KMS-11 (cell line): ENCODE measurements around the gene ZNF3.

ENCODE experiments used
- H2AFZ ChIP-seq: fragments of 200-600 bp; sonication (generic); 2 replicates; pipeline ENCODE4 v1.6.1; 2016; ENCODE audit warnings: antibody characterized with exemption, mixed run types, low read depth
- H3K27ac ChIP-seq: fragments of 200-600 bp; sonication (generic); 2 replicates; pipeline ENCODE4 v1.6.1; 2016; ENCODE audit warnings: mild to moderate bottlenecking, mixed run types
- H3K27me3 ChIP-seq: fragments of 200-600 bp; sonication (generic); 2 replicates; pipeline ENCODE4 v1.6.1; 2017; ENCODE audit warnings: mild to moderate bottlenecking, low read depth, mixed run types, moderate library complexity; ENCODE audit not compliant: insufficient read depth
- H3K36me3 ChIP-seq: fragments of 200-600 bp; sonication (generic); 2 replicates; pipeline ENCODE4 v1.6.1; 2017; ENCODE audit warnings: mild to moderate bottlenecking, mixed run types; ENCODE audit not compliant: insufficient read depth
- H3K4me1 ChIP-seq: fragments of 200-600 bp; sonication (generic); 2 replicates; pipeline ENCODE4 v1.6.1; 2016; ENCODE audit warnings: mild to moderate bottlenecking, low read depth, mixed run types; ENCODE audit not compliant: poor library complexity, severe bottlenecking
- H3K4me2 ChIP-seq: fragments of 200-600 bp; sonication (generic); 2 replicates; pipeline ENCODE4 v1.7.0; 2016; ENCODE audit warnings: mild to moderate bottlenecking, mixed run types
- H3K4me3 ChIP-seq: fragments of 200-600 bp; sonication (generic); IDR thresholded peaks from 2 replicates; pipeline ENCODE4 v1.6.1; 2017; ENCODE audit warnings: low read depth, low read length, mixed read lengths; ENCODE audit not compliant: insufficient read depth
- H3K79me2 ChIP-seq: fragments of 200-600 bp; sonication (generic); 2 replicates; pipeline ENCODE4 v1.6.1; 2016; ENCODE audit warnings: low read depth, mixed run types; ENCODE audit not compliant: insufficient read depth
- H3K9ac ChIP-seq: fragments of 200-600 bp; sonication (generic); 2 replicates; pipeline ENCODE4 v1.6.1; 2016; ENCODE audit warnings: mild to moderate bottlenecking, mixed run types
- H4K20me1 ChIP-seq: fragments of 200-600 bp; sonication (generic); 2 replicates; pipeline ENCODE4 v1.6.1; 2016; ENCODE audit warnings: mild to moderate bottlenecking, mixed run types; ENCODE audit not compliant: insufficient read depth
- TF ChIP-seq, protein P1 (sequence below): fragments of 200-600 bp; sonication (generic); conservative IDR thresholded peaks from 2 replicates; pipeline ENCODE4 v1.6.1; 2017; ENCODE audit warnings: low read depth, mild to moderate bottlenecking, antibody characterized with exemption, low read length, moderate library complexity, mixed read lengths

ZNF3 gene

DNA sequence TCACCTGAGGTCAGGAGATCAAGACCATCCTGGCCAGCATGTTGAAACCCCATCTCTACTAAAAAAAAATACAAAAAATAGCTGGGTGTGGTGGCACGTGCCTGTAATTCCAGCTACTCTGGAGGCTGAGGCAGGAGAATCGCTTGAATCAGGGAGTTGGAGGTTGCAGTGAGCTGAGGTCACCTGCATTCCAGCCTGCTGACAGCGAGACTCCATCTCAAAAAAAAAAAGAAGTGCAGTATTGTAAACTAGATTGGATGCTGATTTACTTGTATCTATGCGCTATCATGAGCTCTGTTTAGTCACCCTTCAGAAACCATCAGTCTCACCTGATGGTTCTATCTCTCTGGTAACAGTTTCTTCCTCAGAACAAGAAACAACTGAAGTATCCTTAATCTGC lies 18.1 kb downstream of the ZNF3 start:
- Histone ChIP-seq H3K4me3 (no peak overlapping the region), H4K20me1 (no peaks in the 10 kb centered on the region), H3K79me2 (no peaks in the 10 kb centered on the region), H3K4me2 (no peak overlapping the region), H2AFZ (no peak overlapping the region), H3K27me3 (no peaks in the 10 kb centered on the region), H3K36me3 (no peaks in the 10 kb centered on the region), H3K9ac (no peak overlapping the region), H3K4me1 (peaks cover 3% of the 10 kb centered on the region), H3K27ac (no peak overlapping the region)
- TF ChIP-seq, protein P1, sequence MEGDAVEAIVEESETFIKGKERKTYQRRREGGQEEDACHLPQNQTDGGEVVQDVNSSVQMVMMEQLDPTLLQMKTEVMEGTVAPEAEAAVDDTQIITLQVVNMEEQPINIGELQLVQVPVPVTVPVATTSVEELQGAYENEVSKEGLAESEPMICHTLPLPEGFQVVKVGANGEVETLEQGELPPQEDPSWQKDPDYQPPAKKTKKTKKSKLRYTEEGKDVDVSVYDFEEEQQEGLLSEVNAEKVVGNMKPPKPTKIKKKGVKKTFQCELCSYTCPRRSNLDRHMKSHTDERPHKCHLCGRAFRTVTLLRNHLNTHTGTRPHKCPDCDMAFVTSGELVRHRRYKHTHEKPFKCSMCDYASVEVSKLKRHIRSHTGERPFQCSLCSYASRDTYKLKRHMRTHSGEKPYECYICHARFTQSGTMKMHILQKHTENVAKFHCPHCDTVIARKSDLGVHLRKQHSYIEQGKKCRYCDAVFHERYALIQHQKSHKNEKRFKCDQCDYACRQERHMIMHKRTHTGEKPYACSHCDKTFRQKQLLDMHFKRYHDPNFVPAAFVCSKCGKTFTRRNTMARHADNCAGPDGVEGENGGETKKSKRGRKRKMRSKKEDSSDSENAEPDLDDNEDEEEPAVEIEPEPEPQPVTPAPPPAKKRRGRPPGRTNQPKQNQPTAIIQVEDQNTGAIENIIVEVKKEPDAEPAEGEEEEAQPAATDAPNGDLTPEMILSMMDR = no peak

GRCh38 chr7:100061518-100062193 lies 19.9 kb downstream of the ZNF3 start:
- no peak overlapping the region for H3K4me3 ChIP-seq
- TF ChIP-seq, protein P1 = no peak
- H3K79me2 ChIP-seq = no peaks in the 10 kb centered on the region
- H2AFZ ChIP-seq = no peak overlapping the region
- H3K4me1 ChIP-seq = peaks cover 3% of the 10 kb centered on the region
- H4K20me1 ChIP-seq = no peaks in the 10 kb centered on the region
- H3K27ac ChIP-seq = no peak overlapping the region
- H3K36me3 ChIP-seq = no peaks in the 10 kb centered on the region
- no peak overlapping the region for H3K9ac ChIP-seq
- H3K4me2 ChIP-seq = no peak overlapping the region
- H3K27me3 ChIP-seq = no peaks in the 10 kb centered on the region

- no peak overlapping the region for H3K4me3 ChIP-seq
- H4K20me1 ChIP-seq = no peaks in the 10 kb centered on the region
- no peak overlapping the region for H3K4me2 ChIP-seq
- H3K9ac ChIP-seq = no peak overlapping the region
- TF ChIP-seq, protein P1 = no peak
- H3K4me1 ChIP-seq = peaks cover 3% of the 10 kb centered on the region
- no peaks in the 10 kb centered on the region for H3K79me2 ChIP-seq
- H2AFZ ChIP-seq = no peak overlapping the region
- H3K27me3 ChIP-seq = no peaks in the 10 kb centered on the region
- no peaks in the 10 kb centered on the region for H3K36me3 ChIP-seq
- no peak overlapping the region for H3K27ac ChIP-seq
Measured at GRCh38 chr7:100059251-100059739, 22.2 kb downstream of the ZNF3 start.

GRCh38 chr7:100057006-100057405 lies 24.5 kb downstream of the ZNF3 start:
- Histone ChIP-seq H4K20me1 (no peaks in the 10 kb centered on the region), H3K4me1 (peaks cover 3% of the 10 kb centered on the region), H3K36me3 (no peaks in the 10 kb centered on the region), H2AFZ (no peak overlapping the region), H3K4me2 (no peak overlapping the region), H3K9ac (no peak overlapping the region), H3K27ac (no peak overlapping the region), H3K4me3 (no peak overlapping the region), H3K27me3 (no peaks in the 10 kb centered on the region), H3K79me2 (no peaks in the 10 kb centered on the region)
- TF ChIP-seq, protein P1 = no peak
